HEK293 (cell line): Measurements from ENCODE around the gene TARBP1.
A peak's percentile ranks its signal among the peaks of the same experiment; 100 is the strongest.
"Not testable (repeated sequence)": the region's sequence is repeated elsewhere in the genome, so short reads cannot be mapped to it uniquely, and the experiment has no call there.

Experiments used
- CTCF ChIA-PET: fragments of 350-600 bp; formaldehyde crosslinking; extraction: SDS; loops from one replicate; lab custom pipeline; 2021; ENCODE audit warnings: antibody characterized with exemption; lab: Yijun Ruan, JAX
- POLR2A ChIA-PET: fragments of 300-600 bp; formaldehyde crosslinking; extraction: SDS; loops from one replicate; lab custom pipeline; 2020; ENCODE audit warnings: antibody characterized with exemption, inconsistent platforms; lab: Yijun Ruan, JAX
- H3K27ac ChIP-seq: fragments of 200-500 bp; sonication (Bioruptor generic); 2 replicates; pipeline ENCODE4 v1.5.1; 2014; ENCODE audit warnings: low read depth, low read length, control low read depth, inconsistent platforms; ENCODE audit errors: extremely low read depth
- H3K36me3 ChIP-seq, 2 experiments: fragments of 200-500 bp in 1 of 2; sonication (Bioruptor generic) in 1 of 2; 1 replicate in 1 of 2; 2 replicates in 1 of 2; pipeline ENCODE4 v1.5.1; 2014 to 2017; ENCODE audit warnings: inconsistent platforms in 2 of 2, low read length in 2 of 2; ENCODE audit not compliant: control insufficient read depth in 2 of 2, insufficient read depth in 1 of 2
- H3K4me1 ChIP-seq: fragments of 200-500 bp; sonication (Bioruptor generic); 2 replicates; pipeline ENCODE4 v1.5.1; 2014; ENCODE audit warnings: mild to moderate bottlenecking, low read length, inconsistent platforms; ENCODE audit not compliant: control insufficient read depth, insufficient read depth
- H3K4me3 ChIP-seq: 2 replicates; pipeline ENCODE4 v1.5.1; 2011; ENCODE audit warnings: low read depth, mild to moderate bottlenecking, control low read depth, low read length, moderate library complexity
- H3K9me3 ChIP-seq: fragments of 200-500 bp; sonication (Bioruptor generic); 2 replicates; pipeline ENCODE4 v1.5.1; 2014; ENCODE audit warnings: low read depth, low read length, inconsistent platforms; ENCODE audit not compliant: control insufficient read depth, insufficient read depth
- AEBP2 ChIP-seq: fragments of 450-650 bp; formaldehyde crosslinking; IDR thresholded peaks from 2 replicates; pipeline ENCODE4 v1.5.1; 2016; ENCODE audit warnings: missing biosample characterization, missing genetic modification characterization, borderline replicate concordance
- CTCF ChIP-seq: fragments of 450-650 bp; formaldehyde crosslinking; IDR thresholded peaks from 2 replicates; pipeline ENCODE4 v1.5.1; 2016; ENCODE audit warnings: missing biosample characterization, missing genetic modification characterization
- ZBTB20 ChIP-seq: fragments of 450-650 bp; formaldehyde crosslinking; IDR thresholded peaks from 2 replicates; pipeline ENCODE4 v1.5.1; 2016; ENCODE audit warnings: missing biosample characterization, missing genetic modification characterization
- ZBTB21 ChIP-seq: fragments of 450-650 bp; formaldehyde crosslinking; IDR thresholded peaks from 2 replicates; pipeline ENCODE4 v1.5.1; 2017; ENCODE audit warnings: missing biosample characterization, missing genetic modification characterization
- ZEB2 ChIP-seq: fragments of 450-650 bp; formaldehyde crosslinking; IDR thresholded peaks from 2 replicates; pipeline ENCODE4 v1.5.1; 2016; ENCODE audit warnings: missing biosample characterization, missing genetic modification characterization
- ZFHX2 ChIP-seq: fragments of 450-650 bp; formaldehyde crosslinking; conservative IDR thresholded peaks from 2 replicates; pipeline ENCODE4 v1.5.1; 2016; ENCODE audit warnings: missing biosample characterization, missing genetic modification characterization
- ZNF175 ChIP-seq: fragments of 450-650 bp; formaldehyde crosslinking; IDR thresholded peaks from 2 replicates; pipeline ENCODE4 v1.5.1; 2016; ENCODE audit warnings: missing biosample characterization, missing genetic modification characterization
- ZNF24 ChIP-seq: fragments of 450-650 bp; formaldehyde crosslinking; IDR thresholded peaks from 2 replicates; pipeline ENCODE4 v1.5.1; 2016; ENCODE audit warnings: missing biosample characterization, missing genetic modification characterization
- ZNF248 ChIP-seq: fragments of 450-650 bp; formaldehyde crosslinking; IDR thresholded peaks from 2 replicates; pipeline ENCODE4 v1.5.1; 2017; ENCODE audit warnings: missing biosample characterization, missing genetic modification characterization
- ZNF335 ChIP-seq: fragments of 450-650 bp; formaldehyde crosslinking; conservative IDR thresholded peaks from 2 replicates; pipeline ENCODE4 v1.5.1; 2016; ENCODE audit warnings: missing biosample characterization, missing genetic modification characterization
- ZNF350 ChIP-seq: fragments of 450-650 bp; formaldehyde crosslinking; IDR thresholded peaks from 2 replicates; pipeline ENCODE4 v1.5.0; 2017; ENCODE audit warnings: missing biosample characterization, mild to moderate bottlenecking, missing genetic modification characterization
- ZNF362 ChIP-seq: fragments of 450-650 bp; formaldehyde crosslinking; IDR thresholded peaks from 2 replicates; pipeline ENCODE4 v1.5.1; 2016; ENCODE audit warnings: missing biosample characterization, missing genetic modification characterization
- ZNF426 ChIP-seq: fragments of 450-650 bp; formaldehyde crosslinking; IDR thresholded peaks from 2 replicates; pipeline ENCODE4 v1.5.1; 2017; ENCODE audit warnings: missing biosample characterization, missing genetic modification characterization, mild to moderate bottlenecking, inconsistent platforms, moderate library complexity
- ZNF473 ChIP-seq: fragments of 450-650 bp; formaldehyde crosslinking; IDR thresholded peaks from 2 replicates; pipeline ENCODE4 v1.5.1; 2017; ENCODE audit warnings: missing biosample characterization, missing genetic modification characterization
- ZNF626 ChIP-seq: fragments of 450-650 bp; sonication (Bioruptor Pico); formaldehyde crosslinking; IDR thresholded peaks from 2 replicates; pipeline ENCODE4 v1.5.1; 2018; ENCODE audit warnings: missing biosample characterization, missing genetic modification characterization, inconsistent platforms
- ZNF76 ChIP-seq: fragments of 450-650 bp; formaldehyde crosslinking; IDR thresholded peaks from 2 replicates; pipeline ENCODE4; 2016; ENCODE audit warnings: low read depth, missing biosample characterization, missing genetic modification characterization, borderline replicate concordance
- TF ChIP-seq, protein P1 (sequence below): fragments of 450-650 bp; formaldehyde crosslinking; IDR thresholded peaks from 2 replicates; pipeline ENCODE4 v1.5.1; 2016; ENCODE audit warnings: missing biosample characterization, missing genetic modification characterization
- TF ChIP-seq, protein P2 (sequence below): fragments of 450-650 bp; formaldehyde crosslinking; conservative IDR thresholded peaks from 2 replicates; pipeline ENCODE4 v1.5.1; 2016; ENCODE audit warnings: low read depth, missing biosample characterization, missing genetic modification characterization
- TF ChIP-seq, protein P3 (sequence below): fragments of 450-650 bp; formaldehyde crosslinking; conservative IDR thresholded peaks from 2 replicates; pipeline ENCODE4 v1.5.1; 2016; ENCODE audit warnings: low read depth, missing biosample characterization, missing genetic modification characterization

The TARBP1 gene

GRCh38 chr1:234357831-234358230, 121.1 kb downstream of the TARBP1 start:
- TF ChIP-seq ZNF626 (no peak), ZNF248 (tag by site-specific recombination) (no peak), ZNF24 (no peak), ZBTB20 (no peak), ZNF76 (tag by site-specific recombination) (no peak), ZNF473 (tag by site-specific recombination) (no peak), ZNF175 (tag by site-specific recombination) (no peak), AEBP2 (tag by site-specific recombination) (no peak), CTCF (no peak), ZBTB21 (tag by site-specific recombination) (no peak), ZNF350 (tag by site-specific recombination) (no peak), ZNF362 (tag by site-specific recombination) (no peak), ZNF426 (tag by site-specific recombination) (no peak)
- TF ChIP-seq, protein P1, sequence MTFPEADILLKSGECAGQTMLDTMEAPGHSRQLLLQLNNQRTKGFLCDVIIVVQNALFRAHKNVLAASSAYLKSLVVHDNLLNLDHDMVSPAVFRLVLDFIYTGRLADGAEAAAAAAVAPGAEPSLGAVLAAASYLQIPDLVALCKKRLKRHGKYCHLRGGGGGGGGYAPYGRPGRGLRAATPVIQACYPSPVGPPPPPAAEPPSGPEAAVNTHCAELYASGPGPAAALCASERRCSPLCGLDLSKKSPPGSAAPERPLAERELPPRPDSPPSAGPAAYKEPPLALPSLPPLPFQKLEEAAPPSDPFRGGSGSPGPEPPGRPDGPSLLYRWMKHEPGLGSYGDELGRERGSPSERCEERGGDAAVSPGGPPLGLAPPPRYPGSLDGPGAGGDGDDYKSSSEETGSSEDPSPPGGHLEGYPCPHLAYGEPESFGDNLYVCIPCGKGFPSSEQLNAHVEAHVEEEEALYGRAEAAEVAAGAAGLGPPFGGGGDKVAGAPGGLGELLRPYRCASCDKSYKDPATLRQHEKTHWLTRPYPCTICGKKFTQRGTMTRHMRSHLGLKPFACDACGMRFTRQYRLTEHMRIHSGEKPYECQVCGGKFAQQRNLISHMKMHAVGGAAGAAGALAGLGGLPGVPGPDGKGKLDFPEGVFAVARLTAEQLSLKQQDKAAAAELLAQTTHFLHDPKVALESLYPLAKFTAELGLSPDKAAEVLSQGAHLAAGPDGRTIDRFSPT = no peak
- Histone ChIP-seq H3K36me3 (no peaks in the 10 kb centered on the region), H3K4me3 (no peak overlapping the region), H3K27ac (no peak overlapping the region), H3K9me3 (no peaks in the 10 kb centered on the region), H3K4me1 (no peaks in the 10 kb centered on the region)
- POLR2A ChIA-PET = no interaction called here
- CTCF ChIA-PET = interaction anchor here (0.6 to 1.1 kb wide), 3 partner anchors 18 to 598 kb away, joined by 3 to 4 read pairs (median 4); no protein-coding TSS in a partner anchor

GRCh38 chr1:234356615-234357269, 122.2 kb downstream of the TARBP1 start:
- not testable (repeated sequence) for H3K27ac ChIP-seq, H3K9me3 ChIP-seq, H3K36me3 ChIP-seq, H3K4me1 ChIP-seq
- ChIA-PET CTCF (interaction anchor here (0.7 to 0.8 kb wide), 2 partner anchors 599 to 883 kb away, joined by 3 to 4 read pairs; no protein-coding TSS in a partner anchor), POLR2A (interaction anchor here (0.9 to 2.9 kb wide), 2 partner anchors 17 to 68 kb away, joined by 3 to 13 read pairs; partner anchors contain the start of gene COA6)
- peak overlapping the region; percentile 57 for H3K4me3 ChIP-seq
- TF ChIP-seq ZFHX2 (tag by site-specific recombination) (peak; percentile 40; the same call in 1 of the 2 replicates), ZEB2 (peak; percentile 31; the same call in 1 of the 2 replicates), ZNF335 (tag by site-specific recombination) (peak; percentile 66)
- TF ChIP-seq, protein P2, sequence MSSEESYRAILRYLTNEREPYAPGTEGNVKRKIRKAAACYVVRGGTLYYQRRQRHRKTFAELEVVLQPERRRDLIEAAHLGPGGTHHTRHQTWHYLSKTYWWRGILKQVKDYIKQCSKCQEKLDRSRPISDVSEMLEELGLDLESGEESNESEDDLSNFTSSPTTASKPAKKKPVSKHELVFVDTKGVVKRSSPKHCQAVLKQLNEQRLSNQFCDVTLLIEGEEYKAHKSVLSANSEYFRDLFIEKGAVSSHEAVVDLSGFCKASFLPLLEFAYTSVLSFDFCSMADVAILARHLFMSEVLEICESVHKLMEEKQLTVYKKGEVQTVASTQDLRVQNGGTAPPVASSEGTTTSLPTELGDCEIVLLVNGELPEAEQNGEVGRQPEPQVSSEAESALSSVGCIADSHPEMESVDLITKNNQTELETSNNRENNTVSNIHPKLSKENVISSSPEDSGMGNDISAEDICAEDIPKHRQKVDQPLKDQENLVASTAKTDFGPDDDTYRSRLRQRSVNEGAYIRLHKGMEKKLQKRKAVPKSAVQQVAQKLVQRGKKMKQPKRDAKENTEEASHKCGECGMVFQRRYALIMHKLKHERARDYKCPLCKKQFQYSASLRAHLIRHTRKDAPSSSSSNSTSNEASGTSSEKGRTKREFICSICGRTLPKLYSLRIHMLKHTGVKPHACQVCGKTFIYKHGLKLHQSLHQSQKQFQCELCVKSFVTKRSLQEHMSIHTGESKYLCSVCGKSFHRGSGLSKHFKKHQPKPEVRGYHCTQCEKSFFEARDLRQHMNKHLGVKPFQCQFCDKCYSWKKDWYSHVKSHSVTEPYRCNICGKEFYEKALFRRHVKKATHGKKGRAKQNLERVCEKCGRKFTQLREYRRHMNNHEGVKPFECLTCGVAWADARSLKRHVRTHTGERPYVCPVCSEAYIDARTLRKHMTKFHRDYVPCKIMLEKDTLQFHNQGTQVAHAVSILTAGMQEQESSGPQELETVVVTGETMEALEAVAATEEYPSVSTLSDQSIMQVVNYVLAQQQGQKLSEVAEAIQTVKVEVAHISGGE = peak; percentile 57; the same call in 1 of the 2 replicates
- TF ChIP-seq, protein P3, sequence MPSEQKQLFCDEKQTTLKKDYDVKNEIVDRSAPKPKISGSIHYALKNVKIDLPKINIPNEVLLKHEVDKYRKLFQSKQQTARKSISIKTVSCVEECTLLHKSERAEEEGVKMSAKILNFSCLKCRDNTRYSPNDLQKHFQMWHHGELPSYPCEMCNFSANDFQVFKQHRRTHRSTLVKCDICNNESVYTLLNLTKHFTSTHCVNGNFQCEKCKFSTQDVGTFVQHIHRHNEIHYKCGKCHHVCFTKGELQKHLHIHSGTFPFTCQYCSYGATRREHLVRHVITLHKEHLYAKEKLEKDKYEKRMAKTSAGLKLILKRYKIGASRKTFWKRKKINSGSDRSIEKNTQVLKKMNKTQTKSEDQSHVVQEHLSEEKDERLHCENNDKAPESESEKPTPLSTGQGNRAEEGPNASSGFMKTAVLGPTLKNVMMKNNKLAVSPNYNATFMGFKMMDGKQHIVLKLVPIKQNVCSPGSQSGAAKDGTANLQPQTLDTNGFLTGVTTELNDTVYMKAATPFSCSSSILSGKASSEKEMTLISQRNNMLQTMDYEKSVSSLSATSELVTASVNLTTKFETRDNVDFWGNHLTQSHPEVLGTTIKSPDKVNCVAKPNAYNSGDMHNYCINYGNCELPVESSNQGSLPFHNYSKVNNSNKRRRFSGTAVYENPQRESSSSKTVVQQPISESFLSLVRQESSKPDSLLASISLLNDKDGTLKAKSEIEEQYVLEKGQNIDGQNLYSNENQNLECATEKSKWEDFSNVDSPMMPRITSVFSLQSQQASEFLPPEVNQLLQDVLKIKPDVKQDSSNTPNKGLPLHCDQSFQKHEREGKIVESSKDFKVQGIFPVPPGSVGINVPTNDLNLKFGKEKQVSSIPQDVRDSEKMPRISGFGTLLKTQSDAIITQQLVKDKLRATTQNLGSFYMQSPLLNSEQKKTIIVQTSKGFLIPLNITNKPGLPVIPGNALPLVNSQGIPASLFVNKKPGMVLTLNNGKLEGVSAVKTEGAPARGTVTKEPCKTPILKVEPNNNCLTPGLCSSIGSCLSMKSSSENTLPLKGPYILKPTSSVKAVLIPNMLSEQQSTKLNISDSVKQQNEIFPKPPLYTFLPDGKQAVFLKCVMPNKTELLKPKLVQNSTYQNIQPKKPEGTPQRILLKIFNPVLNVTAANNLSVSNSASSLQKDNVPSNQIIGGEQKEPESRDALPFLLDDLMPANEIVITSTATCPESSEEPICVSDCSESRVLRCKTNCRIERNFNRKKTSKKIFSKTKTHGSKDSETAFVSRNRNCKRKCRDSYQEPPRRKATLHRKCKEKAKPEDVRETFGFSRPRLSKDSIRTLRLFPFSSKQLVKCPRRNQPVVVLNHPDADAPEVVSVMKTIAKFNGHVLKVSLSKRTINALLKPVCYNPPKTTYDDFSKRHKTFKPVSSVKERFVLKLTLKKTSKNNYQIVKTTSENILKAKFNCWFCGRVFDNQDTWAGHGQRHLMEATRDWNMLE (tag by site-specific recombination) = peak; percentile 74
